HUES48 (cell line): ENCODE results near the gene CD6.

Experiments used
- H3K27ac ChIP-seq: one replicate; pipeline ENCODE4 v1.7.0; 2013; ENCODE audit warnings: low read depth, low read length, inconsistent platforms
- H3K27me3 ChIP-seq: 2 replicates; pipeline ENCODE4 v1.6.1; 2013; ENCODE audit warnings: mild to moderate bottlenecking, low read length; ENCODE audit not compliant: control insufficient read depth, insufficient read depth
- H3K36me3 ChIP-seq: 2 replicates; pipeline ENCODE4 v1.6.1; 2013; ENCODE audit warnings: low read length; ENCODE audit not compliant: control insufficient read depth, insufficient read depth
- H3K4me1 ChIP-seq: 2 replicates; pipeline ENCODE4 v1.6.1; 2013; ENCODE audit warnings: mild to moderate bottlenecking, low read length; ENCODE audit not compliant: control insufficient read depth, insufficient read depth
- H3K4me3 ChIP-seq: 2 replicates; pipeline ENCODE4 v1.5.1; 2013; ENCODE audit warnings: mild to moderate bottlenecking, low read depth, low read length
- H3K9ac ChIP-seq: 2 replicates; pipeline ENCODE4 v1.6.1; 2013; ENCODE audit warnings: mild to moderate bottlenecking, low read depth, low read length, moderate library complexity
- H3K9me3 ChIP-seq: 2 replicates; pipeline ENCODE4 v1.6.1; 2013; ENCODE audit warnings: low read length; ENCODE audit not compliant: control insufficient read depth, insufficient read depth

The CD6 gene

GRCh38 chr11:60935676-60936442 is 35.6 kb upstream of the CD6 start:
- Histone ChIP-seq H3K27ac (no peak overlapping the region), H3K27me3 (no peaks in the 10 kb centered on the region), H3K9me3 (no peaks in the 10 kb centered on the region), H3K4me1 (peaks cover 8% of the 10 kb centered on the region; the same call in 1 of the 2 replicates), H3K4me3 (no peak overlapping the region), H3K9ac (no peak overlapping the region), H3K36me3 (peaks cover 46% of the 10 kb centered on the region)

- Histone ChIP-seq H3K4me1 (peaks cover 8% of the 10 kb centered on the region; the same call in 1 of the 2 replicates), H3K27ac (no peak overlapping the region), H3K27me3 (no peaks in the 10 kb centered on the region), H3K4me3 (no peak overlapping the region), H3K36me3 (peaks cover 40% of the 10 kb centered on the region), H3K9ac (no peak overlapping the region), H3K9me3 (no peaks in the 10 kb centered on the region)
Measured at GRCh38 chr11:60936467-60937143, 34.9 kb upstream of the CD6 start.

GRCh38 chr11:60937144-60937527 is 34.3 kb upstream of the CD6 start:
- Histone ChIP-seq H3K27ac (no peak overlapping the region), H3K9ac (no peak overlapping the region), H3K36me3 (peaks cover 36% of the 10 kb centered on the region), H3K4me3 (no peak overlapping the region), H3K4me1 (peaks cover 8% of the 10 kb centered on the region; the same call in 1 of the 2 replicates), H3K27me3 (no peaks in the 10 kb centered on the region), H3K9me3 (no peaks in the 10 kb centered on the region)

GRCh38 chr11:60937811-60938210 is 33.7 kb upstream of the CD6 start:
- no peak overlapping the region for H3K9ac ChIP-seq
- no peak overlapping the region for H3K27ac ChIP-seq
- H3K9me3 ChIP-seq: no peaks in the 10 kb centered on the region
- peaks cover 29% of the 10 kb centered on the region for H3K36me3 ChIP-seq
- H3K4me3 ChIP-seq: no peak overlapping the region
- 0 out of 2 replicates have a peak, but pooled peaks cover 1% of the 10 kb centered on the region for H3K4me1 ChIP-seq
- H3K27me3 ChIP-seq: no peaks in the 10 kb centered on the region

- Histone ChIP-seq H3K9me3 (no peaks in the 10 kb centered on the region), H3K9ac (no peak overlapping the region), H3K27ac (no peak overlapping the region), H3K4me1 (no peaks in the 10 kb centered on the region), H3K4me3 (no peak overlapping the region), H3K27me3 (no peaks in the 10 kb centered on the region), H3K36me3 (peaks cover 29% of the 10 kb centered on the region)
Measured at GRCh38 chr11:60938500-60938899, 33.0 kb upstream of the CD6 start.

GRCh38 chr11:60939301-60939700 is 32.2 kb upstream of the CD6 start:
- H3K4me1 ChIP-seq: no peaks in the 10 kb centered on the region
- H3K36me3 ChIP-seq: peaks cover 26% of the 10 kb centered on the region
- no peak overlapping the region for H3K4me3 ChIP-seq
- no peak overlapping the region for H3K27ac ChIP-seq
- H3K9ac ChIP-seq: no peak overlapping the region
- no peaks in the 10 kb centered on the region for H3K27me3 ChIP-seq
- no peaks in the 10 kb centered on the region for H3K9me3 ChIP-seq

GRCh38 chr11:60939855-60940254 is 31.6 kb upstream of the CD6 start:
- H3K36me3 ChIP-seq: peaks cover 22% of the 10 kb centered on the region
- no peaks in the 10 kb centered on the region for H3K9me3 ChIP-seq
- H3K4me3 ChIP-seq: no peak overlapping the region
- H3K4me1 ChIP-seq: no peaks in the 10 kb centered on the region
- no peaks in the 10 kb centered on the region for H3K27me3 ChIP-seq
- no peak overlapping the region for H3K9ac ChIP-seq
- no peak overlapping the region for H3K27ac ChIP-seq

- Histone ChIP-seq H3K27me3 (no peaks in the 10 kb centered on the region), H3K27ac (no peak overlapping the region)
Measured at GRCh38 chr11:60941371-60942119, 29.9 kb upstream of the CD6 start.

GRCh38 chr11:60942219-60942618 is 29.3 kb upstream of the CD6 start:
- no peak overlapping the region for H3K9ac ChIP-seq
- H3K27me3 ChIP-seq: no peaks in the 10 kb centered on the region
- H3K36me3 ChIP-seq: 0 out of 2 replicates have a peak, but pooled peaks cover 3% of the 10 kb centered on the region
- H3K4me3 ChIP-seq: no peak overlapping the region
- H3K27ac ChIP-seq: no peak overlapping the region
- H3K9me3 ChIP-seq: no peaks in the 10 kb centered on the region
- no peaks in the 10 kb centered on the region for H3K4me1 ChIP-seq

More at GRCh38 chr11:60941371-60942119, 29.9 kb upstream of the CD6 start:
- Histone ChIP-seq H3K4me1 (no peaks in the 10 kb centered on the region), H3K9me3 (no peaks in the 10 kb centered on the region), H3K9ac (no peak overlapping the region), H3K36me3 (0 out of 2 replicates have a peak, but pooled peaks cover 9% of the 10 kb centered on the region), H3K4me3 (no peak overlapping the region)

GRCh38 chr11:60942970-60943565 is 28.4 kb upstream of the CD6 start:
- H3K9me3 ChIP-seq: no peaks in the 10 kb centered on the region
- H3K27me3 ChIP-seq: no peaks in the 10 kb centered on the region
- H3K27ac ChIP-seq: no peak overlapping the region
- peaks cover 8% of the 10 kb centered on the region for H3K4me1 ChIP-seq
- no peak overlapping the region for H3K4me3 ChIP-seq
- 0 out of 2 replicates have a peak, but pooled peaks cover 3% of the 10 kb centered on the region for H3K36me3 ChIP-seq
- no peak overlapping the region for H3K9ac ChIP-seq
